NT2/D1 (cell line): ENCODE data around the gene INPP1.

ENCODE experiments used
- SUZ12 ChIP-seq: IDR thresholded peaks from 2 replicates; pipeline ENCODE4 v1.6.1; 2011; ENCODE audit not compliant: insufficient read length, insufficient read depth; ENCODE audit errors: extremely low read depth
- ZNF274 ChIP-seq: IDR thresholded peaks from 2 replicates; pipeline ENCODE4 v1.6.1; 2011; ENCODE audit warnings: mild to moderate bottlenecking, low read depth, low read length

GRCh38 chr2:190376591-190377245, 33.3 kb downstream of the INPP1 start:
- TF ChIP-seq SUZ12: no peak
- TF ChIP-seq ZNF274: no peak
